CD4-positive, alpha-beta memory T cell (primary cell): ENCODE data around the gene MTHFR. TPM values are rescaled to one million over a fixed set of nuclear protein-coding genes. Genes with fewer than 3 reads are reported as not detected.

ENCODE experiments used
- CTCF ChIA-PET: fragments of 350-600 bp; sonication (Branson Sonifier 250); formaldehyde crosslinking; loops from one replicate; lab custom pipeline; 2021; ENCODE audit warnings: inconsistent platforms; ENCODE audit not compliant: partially characterized antibody; lab: Charles Lee
- POLR2A ChIA-PET: fragments of 350-600 bp; sonication (Branson Sonifier 250); formaldehyde crosslinking; loops from one replicate; lab custom pipeline; 2021; ENCODE audit not compliant: partially characterized antibody; lab: Charles Lee
- DNase-seq, 5 donors: peaks; one replicate each; pipeline versions ENCODE4 v3.0.0 to v3.0.0-alpha.2; 2020 to 2022; ENCODE audit warnings: mixed read lengths in 1 of 5
- H3K27ac ChIP-seq: one replicate; pipeline ENCODE4 v1.7.0; 2013; ENCODE audit warnings: low read depth, low read length
- H3K27me3 ChIP-seq: 2 replicates; pipeline ENCODE4 v1.7.0; 2013; ENCODE audit warnings: mild to moderate bottlenecking, low read length, moderate library complexity; ENCODE audit not compliant: insufficient read depth
- H3K36me3 ChIP-seq: 2 replicates; pipeline ENCODE4 v1.7.0; 2013; ENCODE audit warnings: mild to moderate bottlenecking, low read length, moderate library complexity; ENCODE audit not compliant: insufficient read depth
- H3K4me1 ChIP-seq: 2 replicates; pipeline ENCODE4 v1.7.0; 2013; ENCODE audit warnings: mild to moderate bottlenecking, low read length, moderate library complexity; ENCODE audit not compliant: insufficient read depth
- H3K4me3 ChIP-seq, 2 donors: one replicate each; pipeline ENCODE4 v1.7.0; 2013; ENCODE audit warnings: low read length in 2 of 2, mild to moderate bottlenecking in 1 of 2
- H3K9me3 ChIP-seq, 2 donors: one replicate each; pipeline ENCODE4 v1.7.0; 2013; ENCODE audit warnings: low read length in 2 of 2, control low read depth in 1 of 2; ENCODE audit not compliant: control insufficient read depth in 1 of 2
- H3K27ac Mint-ChIP-seq, 7 donors: one replicate each; pipeline ENCODE4 v1.8.0; 2020 to 2021; ENCODE audit warnings: mixed read lengths in 7 of 7, mild to moderate bottlenecking in 6 of 7, inconsistent platforms in 3 of 7, moderate library complexity in 3 of 7
- H3K27me3 Mint-ChIP-seq, 2 donors: one replicate each; pipeline ENCODE4 v1.8.0; 2020 to 2021; ENCODE audit warnings: mixed read lengths in 2 of 2
- H3K36me3 Mint-ChIP-seq, 2 donors: one replicate each; pipeline ENCODE4 v1.8.0; 2020 to 2021; ENCODE audit warnings: mixed read lengths in 2 of 2, inconsistent platforms in 1 of 2, mild to moderate bottlenecking in 1 of 2
- H3K4me1 Mint-ChIP-seq, 4 donors: one replicate each; pipeline ENCODE4 v1.8.0; 2020 to 2021; ENCODE audit warnings: mixed read lengths in 4 of 4, mild to moderate bottlenecking in 1 of 4
- H3K4me3 Mint-ChIP-seq, 8 donors: one replicate each; pipeline ENCODE4 v1.8.0; 2020 to 2021; ENCODE audit warnings: mixed read lengths in 8 of 8, mild to moderate bottlenecking in 7 of 8, moderate library complexity in 6 of 8, inconsistent platforms in 3 of 8
- H3K9me3 Mint-ChIP-seq, 8 donors: one replicate each; pipeline ENCODE4 v1.8.0; 2020 to 2021; ENCODE audit warnings: mixed read lengths in 8 of 8, mild to moderate bottlenecking in 5 of 8, inconsistent platforms in 3 of 8, moderate library complexity in 1 of 8
- intact Hi-C: fragments of 100-400 bp; cut with micrococcal nuclease; formaldehyde crosslinking; loops from one replicate; pipeline ENCODE4 v1.15.1; 2023
- polyA plus RNA-seq, 2 donors: library from polyadenylated mRNA; unstranded; fragments of 300-500 nt; fragmentation: Illumina TruSeq; gene quantifications; one replicate each; pipeline ENCODE4 v1.2.3, GENCODE V29; 2021
- total RNA-seq, 2 experiments: library from RNA; stranded (reverse); gene quantifications; one replicate each; pipeline ENCODE4 v1.2.3, GENCODE V29; 2021

The MTHFR gene
- total and polyA plus RNA-seq, 4 experiments from 2014 or later: 2.3 to 54.2 (median 29.8) TPM

- peak within 1 kb of the TSS in 1 of 7 donors; percentile 36 for H3K27ac Mint-ChIP-seq
- Histone ChIP-seq H3K27ac (no peak within 1 kb of the TSS), H3K4me1 (no peaks in the 10 kb centered on the region), H3K36me3 (no peaks in the 10 kb centered on the region), H3K4me3 (no peak within 1 kb of the TSS), H3K9me3 (no peaks in the 10 kb centered on the region), H3K27me3 (no peaks in the 10 kb centered on the region)
- peaks cover 12 to 13% of the 10 kb centered on the region in 2 donors for H3K36me3 Mint-ChIP-seq
- no peaks in the 10 kb centered on the region for H3K9me3 Mint-ChIP-seq
- intact Hi-C loops: no loop called here
- ChIA-PET POLR2A (interaction anchor here (1.4 to 1.6 kb wide), 2 partner anchors 9 to 60 kb away, joined by 3 to 6 read pairs; no protein-coding TSS in a partner anchor), CTCF (interaction anchor here (1.4 kb wide), 1 partner anchor 15 kb away, joined by 6 read pairs; no protein-coding TSS in a partner anchor)
- peaks cover 0 to 7% (median 1%) of the 10 kb centered on the region in 4 donors for H3K4me1 Mint-ChIP-seq
- peaks cover 1 to 9% of the 10 kb centered on the region in 2 donors for H3K27me3 Mint-ChIP-seq
- DNase-seq: no peak
- H3K4me3 Mint-ChIP-seq: no peak within 1 kb of the TSS
Measured at GRCh38 chr1:11847667-11848372, 42.1 kb upstream of the MTHFR start, which contains the start of gene NPPA. Gene NPPA (minus strand): TSS chr1:11847783. CDS start chr1:11847684, 99 bp downstream.

- POLR2A ChIA-PET: interaction anchor here (0.7 to 1.1 kb wide), 2 partner anchors 11 to 62 kb away, joined by 3 read pairs; no protein-coding TSS in a partner anchor
- no peak overlapping the region for H3K27ac Mint-ChIP-seq
Measured at GRCh38 chr1:11845641-11846335, 40.0 kb upstream of the MTHFR start.

GRCh38 chr1:11842154-11843041 lies 36.6 kb upstream of the MTHFR start:
- Mint-ChIP-seq H3K4me1 (peaks cover 4 to 9% (median 6%) of the 10 kb centered on the region in 4 donors), H3K4me3 (no peak overlapping the region), H3K27ac (peak overlapping the region in 1 of 7 donors; percentile 46), H3K9me3 (no peaks in the 10 kb centered on the region), H3K27me3 (no peaks in the 10 kb centered on the region), H3K36me3 (peaks cover 38 to 42% of the 10 kb centered on the region in 2 donors)
- intact Hi-C loops: no loop called here
- H3K4me1 ChIP-seq: peaks cover 3% of the 10 kb centered on the region
- H3K9me3 ChIP-seq: no peaks in the 10 kb centered on the region
- peaks cover 19% of the 10 kb centered on the region for H3K36me3 ChIP-seq
- ChIA-PET POLR2A (interaction anchor here (2.7 kb wide), 1 partner anchor 65 kb away, joined by 10 read pairs; no protein-coding TSS in a partner anchor), CTCF (interaction anchor here (1.0 kb wide), 1 partner anchor 138 kb away, joined by 3 read pairs; the partner anchor contains the start of gene MFN2)
- H3K4me3 ChIP-seq: no peak overlapping the region
- H3K27ac ChIP-seq: no peak overlapping the region
- no peak for DNase-seq
- no peaks in the 10 kb centered on the region for H3K27me3 ChIP-seq

More at GRCh38 chr1:11845641-11846335, 40.0 kb upstream of the MTHFR start:
- Histone ChIP-seq H3K9me3 (no peaks in the 10 kb centered on the region), H3K27me3 (no peaks in the 10 kb centered on the region), H3K27ac (no peak overlapping the region), H3K4me1 (no peaks in the 10 kb centered on the region), H3K36me3 (peaks cover 6% of the 10 kb centered on the region), H3K4me3 (no peak overlapping the region)
- no peak overlapping the region for H3K4me3 Mint-ChIP-seq
- H3K9me3 Mint-ChIP-seq: no peaks in the 10 kb centered on the region
- H3K4me1 Mint-ChIP-seq: peaks cover 0 to 7% (median 1%) of the 10 kb centered on the region in 4 donors
- peak in 4 of 5 donors; percentile 6 to 35 (median 22) for DNase-seq
- CTCF ChIA-PET: interaction anchor here (0.7 kb wide), 1 partner anchor 212 kb away, joined by 3 read pairs; no protein-coding TSS in a partner anchor
- H3K27me3 Mint-ChIP-seq: no peaks in the 10 kb centered on the region
- intact Hi-C loops: no loop called here
- H3K36me3 Mint-ChIP-seq: peaks cover 27 to 29% of the 10 kb centered on the region in 2 donors

DNA sequence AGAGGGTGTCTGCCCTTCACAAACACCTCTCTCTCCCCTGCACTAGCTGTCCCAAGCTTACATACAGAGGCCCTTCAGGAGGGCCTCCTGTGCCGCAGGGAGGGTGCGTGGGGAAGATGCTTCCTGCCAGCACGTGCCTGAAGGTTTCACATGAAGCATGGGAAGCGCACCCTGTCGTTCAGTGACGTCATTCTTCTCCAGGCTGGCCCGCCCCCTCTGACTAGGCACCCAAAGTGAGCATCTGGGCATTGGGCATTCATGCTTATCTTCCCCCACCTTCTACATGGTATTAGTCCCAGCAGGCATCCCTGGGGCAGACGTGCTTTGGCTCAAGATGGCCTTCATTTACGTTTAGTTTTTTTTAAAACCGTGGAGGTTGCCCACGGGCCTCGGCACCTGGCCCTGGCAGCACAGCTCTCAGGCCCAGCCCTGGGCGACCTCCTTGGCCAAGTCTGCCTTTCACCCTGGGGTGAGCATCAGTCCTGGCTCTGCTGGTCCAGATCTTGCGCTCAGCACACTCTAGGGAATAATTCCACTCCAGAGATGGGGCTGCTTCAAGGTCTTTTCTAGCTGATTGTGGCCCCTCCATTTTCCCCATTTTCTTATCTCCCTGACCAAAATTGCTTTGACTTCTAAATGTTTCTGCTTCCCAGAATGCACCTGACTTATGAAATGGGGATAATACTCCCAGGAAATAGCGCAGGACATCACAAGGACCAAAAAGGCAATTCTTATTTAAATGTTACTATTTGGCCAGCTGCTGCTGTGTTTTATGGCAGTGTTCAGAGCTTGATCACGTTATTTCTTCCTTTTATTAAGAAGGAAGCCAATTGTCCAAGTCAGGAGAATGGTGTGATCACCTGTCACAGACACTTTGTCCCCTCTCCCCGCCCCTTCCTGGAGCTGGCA lies 35.7 kb upstream of the MTHFR start:
- no peaks in the 10 kb centered on the region for H3K27me3 ChIP-seq
- intact Hi-C loops: no loop called here
- CTCF ChIA-PET: interaction anchor here (1.0 to 5.6 kb wide), 2 partner anchors 51 to 139 kb away, joined by 3 to 40 read pairs; partner anchors contain the start of gene MFN2
- peaks cover 3% of the 10 kb centered on the region for H3K4me1 ChIP-seq
- H3K4me1 Mint-ChIP-seq: peaks cover 4 to 9% (median 6%) of the 10 kb centered on the region in 4 donors
- H3K4me3 Mint-ChIP-seq: no peak overlapping the region
- H3K27ac ChIP-seq: no peak overlapping the region
- peaks cover 38 to 44% of the 10 kb centered on the region in 2 donors for H3K36me3 Mint-ChIP-seq
- peaks cover 23% of the 10 kb centered on the region for H3K36me3 ChIP-seq
- no peaks in the 10 kb centered on the region for H3K9me3 ChIP-seq
- no peak overlapping the region for H3K27ac Mint-ChIP-seq
- POLR2A ChIA-PET: interaction anchor here (2.7 kb wide), 1 partner anchor 66 kb away, joined by 10 read pairs; no protein-coding TSS in a partner anchor
- no peak overlapping the region for H3K4me3 ChIP-seq
- DNase-seq: no peak
- no peaks in the 10 kb centered on the region for H3K27me3 Mint-ChIP-seq
- no peaks in the 10 kb centered on the region for H3K9me3 Mint-ChIP-seq

DNA sequence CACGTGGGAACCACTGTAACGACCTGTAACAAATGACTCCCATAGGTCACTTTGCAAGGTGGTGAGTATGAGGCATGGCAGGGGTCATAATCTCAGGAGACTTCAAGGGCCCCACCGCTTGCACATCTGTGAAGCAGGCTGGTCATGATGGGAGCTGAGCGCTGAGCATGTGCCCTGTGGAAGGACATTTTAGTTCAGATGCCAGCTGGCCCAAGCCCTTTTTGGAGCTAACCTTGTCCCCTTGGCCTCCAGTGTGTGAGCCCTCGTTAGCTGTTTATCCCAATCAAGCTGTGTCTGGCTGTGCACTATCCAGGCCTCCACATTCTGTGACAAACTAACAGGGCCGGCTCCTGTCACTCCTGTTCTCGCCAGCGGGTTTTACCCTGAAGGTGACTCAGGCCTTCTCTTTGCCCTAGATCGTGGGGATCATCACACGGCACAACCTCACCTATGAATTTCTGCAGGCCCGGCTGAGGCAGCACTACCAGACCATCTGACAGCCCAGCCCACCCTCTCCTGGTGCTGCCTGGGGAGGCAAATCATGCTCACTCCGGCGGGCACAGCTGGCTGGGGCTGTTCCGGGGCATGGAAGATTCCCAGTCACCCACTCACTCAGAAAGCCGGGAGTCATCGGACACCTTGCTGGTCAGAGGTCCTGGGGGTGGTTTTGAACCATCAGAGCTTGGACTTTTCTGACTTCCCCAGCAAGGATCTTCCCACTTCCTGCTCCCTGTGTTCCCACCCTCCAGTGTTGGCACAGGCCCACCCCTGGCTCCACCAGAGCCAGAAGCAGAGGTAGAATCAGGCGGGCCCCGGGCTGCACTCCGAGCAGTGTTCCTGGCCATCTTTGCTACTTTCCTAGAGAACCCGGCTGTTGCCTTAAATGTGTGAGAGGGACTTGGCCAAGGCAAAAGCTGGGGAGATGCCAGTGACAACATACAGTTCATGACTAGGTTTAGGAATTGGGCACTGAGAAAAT lies 34.3 kb upstream of the MTHFR start:
- Mint-ChIP-seq H3K4me1 (peaks cover 3 to 6% (median 4%) of the 10 kb centered on the region in 4 donors), H3K4me3 (no peak overlapping the region), H3K36me3 (peaks cover 40 to 50% of the 10 kb centered on the region in 2 donors), H3K9me3 (no peaks in the 10 kb centered on the region), H3K27me3 (no peaks in the 10 kb centered on the region), H3K27ac (no peak overlapping the region)
- Histone ChIP-seq H3K36me3 (peaks cover 28% of the 10 kb centered on the region), H3K4me3 (no peak overlapping the region), H3K27me3 (no peaks in the 10 kb centered on the region), H3K4me1 (peaks cover 3% of the 10 kb centered on the region), H3K27ac (no peak overlapping the region), H3K9me3 (no peaks in the 10 kb centered on the region)
- ChIA-PET CTCF (interaction anchor here (1.0 to 5.6 kb wide), 4 partner anchors 22 to 68 kb away, joined by 3 to 40 read pairs (median 7); no protein-coding TSS in a partner anchor), POLR2A (interaction anchor here (2.7 kb wide), 1 partner anchor 68 kb away, joined by 10 read pairs; no protein-coding TSS in a partner anchor)
- intact Hi-C loops: loop anchor here (2.0 to 5.0 kb wide), 3 partner anchors 142 to 277 kb away; partner anchors contain the start of gene MFN2
- no peak for DNase-seq
